HCT116 (cell line): ENCODE results near the gene CREB3. TPM values are rescaled to one million over a fixed set of nuclear protein-coding genes. Genes with fewer than 3 reads are reported as not detected.
A peak's percentile ranks its signal among the peaks of the same experiment; 100 is the strongest.

Source experiments
- ATAC-seq: fragments of 200-7000 bp; cut with Tn5 transposase; 2 replicates; pipeline ENCODE4 v1.9.1; 2020; ENCODE audit warnings: mild to moderate bottlenecking, moderate library complexity
- BruUV-seq: library from RNA; stranded (reverse); fragments of 400-500 nt; replicated peaks from 2 replicates; lab custom pipeline; 2021; lab: Mats Ljungman, UMichigan
- CTCF ChIA-PET: fragments of 300-600 bp; sonication (Branson Sonifier 250); formaldehyde crosslinking; loops from one replicate; lab custom pipeline; 2021; ENCODE audit warnings: antibody characterized with exemption; lab: Charles Lee
- POLR2A ChIA-PET: fragments of 300-600, 350-600 bp; sonication (Branson Sonifier 250); formaldehyde crosslinking; loops from one replicate; lab custom pipeline; 2021; ENCODE audit warnings: antibody characterized with exemption; lab: Charles Lee
- RAD21 ChIA-PET, 2 experiments: fragments of 300-600 bp; sonication (Branson Sonifier 250); formaldehyde crosslinking; loops; one replicate each; lab custom pipeline; 2023; ENCODE audit warnings: low total read pairs in 2 of 2; ENCODE audit not compliant: uncharacterized antibody in 2 of 2, unreplicated experiment in 2 of 2, low non-redundant PET in 1 of 2; lab: Charles Lee
- DNase-seq: peaks from one replicate; pipeline ENCODE4 v3.0.0-alpha.2; 2010; ENCODE audit warnings: low read depth, low spot score
- H2AFZ ChIP-seq: fragments of 200-600 bp; shearing (Covaris generic), sonication (generic); 2 replicates; pipeline ENCODE4 v1.6.1; 2017; ENCODE audit warnings: low read depth, mixed run types, mixed read lengths, antibody characterized with exemption, low read length; ENCODE audit not compliant: poor library complexity, severe bottlenecking
- H3K27ac ChIP-seq: 2 replicates; pipeline ENCODE4 v1.5.1; 2012; ENCODE audit warnings: low read depth, low read length
- H3K27me3 ChIP-seq: fragments of 200-600 bp; sonication (generic); 2 replicates; pipeline ENCODE4 v1.6.1; 2016; ENCODE audit warnings: mixed run types, low read length, mixed read lengths; ENCODE audit not compliant: insufficient read depth
- H3K36me3 ChIP-seq, 2 experiments: fragments of 200-500 bp in 1 of 2; fragments of 200-600 bp in 1 of 2; sonication (Bioruptor generic) in 1 of 2; sonication (generic) in 1 of 2; 2 replicates each; pipeline versions ENCODE4 v1.5.1 to v1.6.1; 2014 to 2016; ENCODE audit warnings: low read length in 2 of 2, inconsistent platforms in 1 of 2, mixed read lengths in 1 of 2, mixed run types in 1 of 2; ENCODE audit not compliant: insufficient read depth in 2 of 2, control insufficient read depth in 1 of 2
- H3K4me1 ChIP-seq, 2 experiments: fragments of 200-600 bp in 1 of 2; sonication (generic) in 1 of 2; 2 replicates each; pipeline versions ENCODE4 v1.5.1 to v1.6.1; 2012 to 2017; ENCODE audit warnings: low read length in 2 of 2, inconsistent platforms in 1 of 2, mild to moderate bottlenecking in 1 of 2, mixed read lengths in 1 of 2, mixed run types in 1 of 2, moderate library complexity in 1 of 2; ENCODE audit not compliant: insufficient read depth in 2 of 2, control insufficient read depth in 1 of 2
- H3K4me2 ChIP-seq: fragments of 200-600 bp; sonication (generic); 2 replicates; pipeline ENCODE4 v1.6.1; 2017; ENCODE audit warnings: mixed run types, low read length, mixed read lengths
- H3K4me3 ChIP-seq, 2 experiments: fragments of 200-600 bp in 1 of 2; sonication (generic) in 1 of 2; replicated peaks in 1 of 2; 2 replicates each; pipeline ENCODE4 v1.5.1; 2011 to 2016; ENCODE audit warnings: low read length in 2 of 2, control low read depth in 1 of 2, low read depth in 1 of 2, mild to moderate bottlenecking in 1 of 2, mixed read lengths in 1 of 2, mixed run types in 1 of 2
- H3K79me2 ChIP-seq: fragments of 200-600 bp; sonication (generic); 2 replicates; pipeline ENCODE4 v1.6.1; 2017; ENCODE audit warnings: mild to moderate bottlenecking, mixed run types, low read length, moderate library complexity, mixed read lengths; ENCODE audit not compliant: insufficient read depth
- H3K9ac ChIP-seq: fragments of 200-600 bp; sonication (generic); 2 replicates; pipeline ENCODE4 v1.6.1; 2016; ENCODE audit warnings: low read length, mixed read lengths
- H3K9me2 ChIP-seq: fragments of 200-600 bp; sonication (generic), shearing (Covaris generic); 2 replicates; pipeline ENCODE4 v1.6.1; 2017; ENCODE audit warnings: mixed run types, mild to moderate bottlenecking, moderate library complexity; ENCODE audit not compliant: insufficient read depth
- H3K9me3 ChIP-seq, 2 experiments: fragments of 200-500 bp in 1 of 2; fragments of 200-600 bp in 1 of 2; sonication (Bioruptor generic) in 1 of 2; sonication (generic) in 1 of 2; 2 replicates each; pipeline ENCODE4 v1.6.1; 2014 to 2017; ENCODE audit warnings: low read length in 2 of 2, mixed read lengths in 2 of 2, inconsistent platforms in 1 of 2, low read depth in 1 of 2, mild to moderate bottlenecking in 1 of 2, mixed run types in 1 of 2, moderate library complexity in 1 of 2; ENCODE audit not compliant: control insufficient read depth in 1 of 2, insufficient read depth in 1 of 2
- H4K20me1 ChIP-seq: fragments of 200-600 bp; sonication (generic), shearing (Covaris generic); 2 replicates; pipeline ENCODE4 v1.6.1; 2017; ENCODE audit warnings: mixed run types, mild to moderate bottlenecking, moderate library complexity; ENCODE audit not compliant: insufficient read depth
- CTCF ChIP-seq, 3 experiments: fragments of 200-600 bp in 1 of 3; sonication (generic) in 1 of 3; IDR thresholded peaks in 2 of 3; conservative IDR thresholded peaks in 1 of 3; 2 replicates each; pipeline ENCODE4 v1.5.1; 2012 to 2017; ENCODE audit warnings: low read depth in 2 of 3, low read length in 2 of 3, antibody characterized with exemption in 1 of 3, borderline replicate concordance in 1 of 3, control low read depth in 1 of 3, mild to moderate bottlenecking in 1 of 3, mixed read lengths in 1 of 3, mixed run types in 1 of 3, moderate library complexity in 1 of 3; ENCODE audit not compliant: insufficient read depth in 1 of 3
- EZH2phosphoT487 ChIP-seq: fragments of 200-600 bp; IDR thresholded peaks from 2 replicates; pipeline ENCODE4 v1.6.1; 2018; ENCODE audit warnings: antibody characterized with exemption, borderline replicate concordance
- FOSL1 ChIP-seq: IDR thresholded peaks from 2 replicates; pipeline ENCODE4 v1.6.1; 2012; ENCODE audit warnings: low read depth
- intact Hi-C: fragments of 100-400 bp; cut with micrococcal nuclease; formaldehyde crosslinking; loops from 2 replicates; pipeline ENCODE4 v1.10.0; 2022
- total RNA-seq: library from RNA; stranded (reverse); gene quantifications from one replicate; pipeline ENCODE4 v1.2.1, GENCODE V29; 2021; ENCODE audit not compliant: unreplicated experiment

Gene CREB3
- total RNA-seq, 1 experiment from 2014 or later: 22.3 TPM

- peaks cover 4 to 12% of the 10 kb centered on the region in 2 experiments; a peak in 3 of 4 replicates for H3K36me3 ChIP-seq
- ATAC-seq: peak; percentile 17; the same call in 1 of the 2 replicates
- 0 out of 4 replicates have a peak overlapping the region, but pooled peaks of 1 of the 2 experiments have one; percentile 92 for H3K4me3 ChIP-seq
- no peak overlapping the region for H2AFZ ChIP-seq
- CTCF ChIA-PET: interaction anchor here (1.2 to 4.0 kb wide), 4 partner anchors 19 to 68 kb away, joined by 3 to 21 read pairs (median 12); partner anchors contain the start of genes GBA2 and RGP1
- H3K9ac ChIP-seq: no peak overlapping the region
- peaks cover 72% of the 10 kb centered on the region for H3K79me2 ChIP-seq
- H4K20me1 ChIP-seq: no peaks in the 10 kb centered on the region
- BruUV-seq: no TSS peak
- peak in 2 of 3 experiments; percentile 57 to 62; a peak in 4 of 6 replicates for TF ChIP-seq CTCF (IDR thresholded peaks at IDR 0.05 in 2 of 3, conservative IDR thresholded peaks at IDR 0.05 in 1 of 3; ENCODE audit: borderline replicate concordance in 1 of 3, insufficient read depth in 1 of 3, low read depth in 2 of 3, low read length in 2 of 3)
- no peak for TF ChIP-seq EZH2phosphoT487
- no peak for TF ChIP-seq FOSL1
- TF ChIP-seq, all 23 proteins: peak for 1
- H3K4me2 ChIP-seq: peak overlapping the region; percentile 81
- H3K9me3 ChIP-seq: no peaks in the 10 kb centered on the region
- H3K4me1 ChIP-seq: peaks cover 22 to 37% of the 10 kb centered on the region in 2 experiments
- intact Hi-C loops: loop anchor here (5.0 kb wide), 1 partner anchor 38 kb away; no protein-coding TSS in a partner anchor
- ChIA-PET RAD21 (interaction anchor here (0.6 to 1.2 kb wide), 2 partner anchors 33 to 51 kb away, joined by 3 read pairs; no protein-coding TSS in a partner anchor), POLR2A (interaction anchor here (2.0 kb wide), 1 partner anchor 34 kb away, joined by 6 read pairs; no protein-coding TSS in a partner anchor)
- no peak overlapping the region for H3K27ac ChIP-seq
- no peaks in the 10 kb centered on the region for H3K27me3 ChIP-seq
- H3K9me2 ChIP-seq: no peaks in the 10 kb centered on the region
- peak; percentile 21 for DNase-seq
Measured at GRCh38 chr9:35729700-35730485, 2.6 kb upstream of the CREB3 start.
